DMS114 treated with DMSO at 0.1 percent for 48 hours (cell line): ENCODE measurements around the gene ALOXE3.

Experiments used
- DNase-seq: peaks from one replicate; lab custom pipeline; 2025; ENCODE audit not compliant: unreplicated experiment; lab: John Stamatoyannopoulos, UW

Gene ALOXE3

GRCh38 chr17:8055851-8056231, 62.5 kb downstream of the ALOXE3 start:
- DNase-seq, result no peak

GRCh38 chr17:8053600-8053999, 64.7 kb downstream of the ALOXE3 start:
- no peak for DNase-seq

DNA sequence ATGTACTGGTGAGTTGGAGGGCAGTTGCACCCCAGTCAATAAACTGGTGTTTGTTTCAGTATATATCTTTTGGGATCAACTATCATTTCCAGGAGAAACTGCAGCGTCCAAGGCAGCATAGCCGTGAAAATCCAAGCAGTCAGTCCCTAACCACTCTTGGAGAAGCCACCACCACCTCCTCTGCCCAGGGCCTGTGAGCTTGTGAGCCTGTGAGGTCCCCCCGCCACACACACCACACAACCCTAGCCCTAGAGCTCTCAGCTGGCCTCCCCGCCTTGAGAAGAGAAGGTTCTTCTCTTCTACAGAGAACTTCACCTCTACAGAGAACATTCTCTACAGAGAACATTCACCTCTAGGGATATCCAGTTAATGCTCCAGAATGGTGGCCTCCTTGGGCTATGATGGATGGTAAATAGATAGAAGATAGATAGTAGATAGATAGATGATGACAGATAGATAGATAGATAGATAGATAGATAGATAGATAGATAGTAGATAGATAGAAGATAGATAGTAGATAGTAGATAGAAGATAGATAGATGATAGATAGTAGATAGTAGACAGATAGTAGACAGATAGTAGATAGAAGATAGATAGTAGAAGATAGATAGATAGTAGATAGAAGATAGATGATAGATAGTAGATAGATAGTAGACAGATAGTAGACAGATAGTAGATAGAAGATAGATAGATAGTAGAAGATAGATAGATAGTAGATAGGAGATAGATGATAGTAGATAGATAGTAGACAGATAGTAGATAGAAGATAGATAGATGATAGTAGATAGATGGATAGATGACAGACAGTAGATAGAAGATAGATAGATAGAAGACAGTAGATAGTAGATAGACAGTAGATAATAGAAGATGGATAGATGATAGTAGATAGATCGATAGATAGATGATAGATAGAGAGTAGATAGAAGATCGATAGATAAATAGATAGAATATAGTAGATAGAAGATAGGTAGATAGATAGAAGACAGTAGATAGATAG, 65.8 kb downstream of the ALOXE3 start:
- DNase-seq, result no peak

GRCh38 chr17:8051831-8052230, 66.5 kb downstream of the ALOXE3 start:
- DNase-seq, result no peak

DNA sequence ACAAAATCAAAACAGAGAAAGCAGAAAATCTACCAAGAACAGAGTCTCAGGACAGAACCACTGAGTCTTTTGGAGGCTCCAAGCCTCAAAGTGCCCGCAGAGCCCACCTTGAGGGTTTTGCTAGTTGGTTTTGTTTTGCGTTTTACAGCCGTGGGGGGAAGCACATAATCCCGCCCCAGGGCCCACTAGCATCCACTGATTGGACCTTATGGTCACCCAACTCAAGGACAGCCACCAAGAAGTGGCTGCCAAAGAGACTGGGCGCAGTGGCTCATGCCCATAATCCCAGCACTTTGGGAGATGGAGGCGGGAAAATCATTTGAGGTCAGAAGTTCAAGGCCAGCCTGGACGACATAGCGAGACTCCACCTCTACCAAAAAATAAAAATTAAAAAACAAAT, 69.6 kb downstream of the ALOXE3 start:
- no peak for DNase-seq

- DNase-seq, result no peak
These were observed 70.1 kb downstream of the ALOXE3 start for GRCh38 chr17:8048236-8048635.

GRCh38 chr17:8047769-8048110, 70.6 kb downstream of the ALOXE3 start:
- DNase-seq, result no peak

DNA sequence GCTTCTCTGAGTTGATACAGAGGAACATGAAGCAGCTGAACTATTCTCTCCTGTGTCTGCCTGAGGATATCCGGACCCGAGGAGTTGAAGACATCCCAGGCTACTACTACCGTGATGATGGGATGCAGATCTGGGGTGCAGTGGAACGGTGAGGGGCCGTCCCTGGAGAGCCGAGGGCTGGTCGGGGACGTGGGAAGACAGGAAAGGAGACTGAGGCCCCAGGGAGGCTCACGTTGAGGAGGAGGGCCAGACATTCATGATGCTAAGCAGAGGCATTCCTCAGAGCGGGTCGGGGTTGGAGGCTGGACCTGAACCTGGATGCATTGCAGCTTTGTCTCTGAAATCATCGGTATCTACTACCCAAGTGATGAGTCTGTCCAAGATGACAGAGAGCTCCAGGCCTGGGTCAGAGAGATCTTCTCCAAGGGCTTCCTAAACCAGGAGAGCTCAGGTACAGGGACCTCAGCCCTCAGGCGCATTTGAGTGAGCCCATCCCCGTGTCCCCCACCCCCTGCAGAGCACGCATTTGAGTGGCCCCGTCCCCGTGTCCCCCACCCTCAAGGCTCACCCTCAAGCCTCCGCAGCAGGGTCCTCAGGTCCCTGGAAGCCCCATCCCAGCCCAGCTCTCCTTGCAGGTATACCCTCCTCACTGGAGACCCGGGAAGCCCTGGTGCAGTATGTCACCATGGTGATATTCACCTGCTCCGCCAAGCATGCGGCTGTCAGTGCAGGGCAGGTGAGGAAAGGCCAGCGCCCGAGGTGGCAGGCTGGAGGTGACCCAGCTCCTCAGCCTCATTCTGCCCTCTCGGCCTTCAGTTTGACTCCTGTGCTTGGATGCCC, 71.2 kb downstream of the ALOXE3 start:
- no peak for DNase-seq

GRCh38 chr17:8046306-8046928, 71.9 kb downstream of the ALOXE3 start:
- no peak for DNase-seq
